NCI-H128 (cell line): ENCODE data around the gene SOX18.
"Not testable (repeated sequence)": the region's sequence is repeated elsewhere in the genome, so short reads cannot be mapped to it uniquely, and the experiment has no call there.

Experiments
- DNase-seq: peaks from one replicate; lab custom pipeline; 2025; ENCODE audit not compliant: unreplicated experiment; lab: John Stamatoyannopoulos, UW

SOX18 gene

DNA sequence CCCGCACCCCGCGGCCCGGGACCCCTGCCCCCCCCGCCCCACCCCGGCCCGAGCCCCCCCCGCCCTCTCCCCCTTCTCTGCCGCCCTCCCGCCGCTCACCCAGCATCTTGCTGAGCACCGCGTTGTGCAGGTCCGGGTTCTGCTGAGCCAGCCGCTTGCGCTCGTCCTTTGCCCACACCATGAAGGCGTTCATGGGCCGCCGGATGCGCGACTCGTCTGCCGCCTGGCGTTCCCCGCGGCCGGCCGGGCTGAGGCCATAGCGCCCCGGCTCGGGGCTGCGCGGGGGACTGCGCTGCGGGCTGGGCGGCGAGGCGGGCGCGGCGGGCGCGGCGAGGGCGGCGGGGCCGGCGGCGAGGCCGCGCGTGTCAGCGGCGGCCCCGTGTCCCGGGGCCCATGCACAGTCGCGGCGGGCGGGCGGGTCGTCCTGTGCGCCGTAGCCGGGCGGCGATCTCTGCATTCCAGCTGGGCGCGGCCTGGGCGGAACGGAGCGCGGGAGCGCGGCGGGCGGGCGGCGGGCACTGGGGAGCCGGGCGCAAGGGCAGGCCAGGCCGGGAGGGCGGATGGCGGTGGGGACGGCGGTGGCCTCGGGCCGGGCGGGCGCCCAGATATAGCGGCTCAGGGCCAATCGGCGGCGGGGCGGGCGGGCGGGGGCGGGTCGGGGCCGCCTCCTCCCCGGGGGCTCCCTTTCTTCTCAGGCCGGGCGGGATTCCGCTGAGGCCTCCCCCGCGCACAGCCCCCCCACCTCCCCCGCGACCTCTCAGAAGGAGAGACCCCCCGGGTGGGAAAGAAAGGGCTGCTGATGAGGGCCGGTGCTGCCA, at the start of gene SOX18:
SOX18 (minus strand) TSS at position 580 of the 818 bp plus-strand sequence; CDS start at position 457, 123 bp downstream.
- no peak for DNase-seq

DNA sequence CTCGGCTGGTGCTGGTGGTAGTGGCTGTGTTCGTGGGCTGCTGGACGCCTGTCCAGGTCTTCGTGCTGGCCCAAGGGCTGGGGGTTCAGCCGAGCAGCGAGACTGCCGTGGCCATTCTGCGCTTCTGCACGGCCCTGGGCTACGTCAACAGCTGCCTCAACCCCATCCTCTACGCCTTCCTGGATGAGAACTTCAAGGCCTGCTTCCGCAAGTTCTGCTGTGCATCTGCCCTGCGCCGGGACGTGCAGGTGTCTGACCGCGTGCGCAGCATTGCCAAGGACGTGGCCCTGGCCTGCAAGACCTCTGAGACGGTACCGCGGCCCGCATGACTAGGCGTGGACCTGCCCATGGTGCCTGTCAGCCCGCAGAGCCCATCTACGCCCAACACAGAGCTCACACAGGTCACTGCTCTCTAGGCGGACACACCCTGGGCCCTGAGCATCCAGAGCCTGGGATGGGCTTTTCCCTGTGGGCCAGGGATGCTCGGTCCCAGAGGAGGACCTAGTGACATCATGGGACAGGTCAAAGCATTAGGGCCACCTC, 49.1 kb upstream of the SOX18 start:
- no peak for DNase-seq

DNA sequence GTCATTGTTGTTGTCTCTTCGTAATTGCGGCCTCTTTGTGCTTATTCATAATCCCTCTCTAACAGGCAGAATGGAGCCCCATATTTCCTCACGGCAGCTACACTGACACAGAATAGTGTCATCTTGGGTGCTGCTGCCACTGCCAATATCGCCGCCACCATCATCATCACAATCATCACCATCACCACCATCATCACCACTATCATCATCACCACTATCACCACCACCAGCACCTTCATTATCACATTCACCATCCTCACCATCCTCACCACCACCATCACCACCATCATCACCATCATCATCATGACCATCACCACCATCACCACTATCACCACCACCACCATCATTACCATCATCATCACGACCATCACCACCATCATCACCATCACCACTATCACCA, 47.1 kb upstream of the SOX18 start:
- DNase-seq = no peak

DNA sequence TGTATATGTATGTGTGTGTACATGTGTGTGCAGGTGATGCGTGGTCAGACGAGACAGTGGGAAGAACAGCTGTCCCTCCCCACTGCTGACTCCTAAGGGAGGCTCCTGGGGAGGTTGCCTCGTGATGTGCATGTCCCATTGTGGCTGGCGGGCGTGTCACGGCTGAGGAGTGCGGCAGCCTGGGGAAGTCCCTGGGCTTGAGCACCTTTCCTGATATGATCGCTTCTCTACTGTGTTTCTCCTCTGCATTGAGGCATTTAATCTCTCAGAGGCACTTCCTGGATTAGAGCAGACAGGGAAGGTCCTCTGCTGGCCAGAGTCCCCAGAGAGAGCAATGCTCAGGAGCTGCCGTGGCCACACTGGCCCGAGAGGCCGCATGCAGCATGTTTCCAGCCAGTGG, 46.5 kb upstream of the SOX18 start:
- no peak for DNase-seq

DNA sequence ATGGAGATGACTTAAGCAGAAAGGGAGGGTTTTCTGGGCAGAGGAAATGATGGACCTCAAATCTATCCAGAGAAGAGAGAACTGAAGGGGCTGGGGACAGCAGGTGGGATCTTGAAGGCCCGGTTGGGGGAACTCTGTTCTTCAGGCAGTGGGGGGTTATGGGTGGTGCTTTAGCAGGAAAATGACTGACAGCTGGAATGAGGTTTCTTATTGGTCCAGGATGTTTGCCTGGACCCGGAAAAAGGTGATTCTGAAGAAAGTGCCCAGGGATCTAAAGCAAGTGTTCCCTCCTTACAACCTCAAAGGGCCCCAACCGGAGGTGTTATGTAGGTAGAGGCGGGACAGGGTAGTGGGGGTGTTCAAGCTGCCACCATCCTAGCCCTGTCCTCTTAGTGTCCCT, 46.0 kb upstream of the SOX18 start:
- no peak for DNase-seq

DNA sequence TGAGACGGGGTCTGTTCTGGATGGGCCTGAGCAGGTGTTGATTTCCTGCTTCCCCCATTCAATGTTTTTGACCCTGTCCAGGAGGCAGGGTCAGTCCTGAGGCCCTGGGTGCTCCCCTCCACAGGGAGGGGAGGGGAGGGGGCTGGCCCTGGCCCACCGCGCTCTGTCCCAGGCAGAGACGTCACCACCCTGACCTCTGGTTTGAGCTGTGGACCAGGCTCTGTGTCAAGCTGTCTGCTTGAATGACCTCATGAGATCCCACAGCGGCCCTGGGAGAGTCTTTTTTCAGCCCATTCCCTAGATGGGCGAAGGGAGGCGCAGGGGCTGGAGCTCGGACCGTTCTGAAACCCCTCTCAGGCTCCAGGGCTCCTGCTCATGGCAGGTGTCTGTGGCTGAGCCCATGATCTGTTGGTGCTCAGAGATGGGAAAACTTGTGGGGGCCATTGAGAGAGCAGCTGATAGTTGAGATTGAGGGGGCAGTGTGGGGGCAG, 43.6 kb upstream of the SOX18 start:
- no peak for DNase-seq

DNA sequence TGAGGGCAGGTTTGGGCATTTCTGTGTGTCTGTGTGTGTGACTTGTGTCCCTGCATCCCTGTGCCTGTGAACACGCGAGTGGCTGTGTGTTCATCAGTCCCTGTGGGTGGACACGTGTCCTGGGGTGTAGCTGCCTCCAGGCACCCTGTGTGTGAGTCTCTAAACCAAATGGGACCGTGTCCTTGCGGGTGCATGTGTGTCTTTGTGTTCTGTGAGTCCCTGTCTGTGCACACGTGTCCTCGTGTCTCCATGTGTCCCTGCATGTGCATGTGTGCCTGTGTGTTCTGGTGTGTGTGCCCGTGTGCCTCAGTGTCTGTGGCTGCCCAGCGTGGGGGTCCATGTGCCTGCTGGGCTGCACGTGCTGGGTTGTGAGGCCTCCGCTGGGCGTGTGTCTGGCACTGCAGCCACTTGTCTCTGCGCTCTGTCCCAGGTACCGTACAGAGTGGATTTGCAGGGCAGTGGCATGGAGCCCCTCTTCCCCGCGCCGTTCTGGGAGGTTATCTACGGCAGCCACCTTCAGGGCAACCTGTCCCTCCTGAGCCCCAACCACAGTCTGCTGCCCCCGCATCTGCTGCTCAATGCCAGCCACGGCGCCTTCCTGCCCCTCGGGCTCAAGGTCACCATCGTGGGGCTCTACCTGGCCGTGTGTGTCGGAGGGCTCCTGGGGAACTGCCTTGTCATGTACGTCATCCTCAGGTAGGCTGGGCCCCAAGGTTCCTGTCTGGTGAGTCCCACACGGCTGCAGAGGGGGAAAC, 43.0 kb upstream of the SOX18 start:
- DNase-seq = no peak

DNA sequence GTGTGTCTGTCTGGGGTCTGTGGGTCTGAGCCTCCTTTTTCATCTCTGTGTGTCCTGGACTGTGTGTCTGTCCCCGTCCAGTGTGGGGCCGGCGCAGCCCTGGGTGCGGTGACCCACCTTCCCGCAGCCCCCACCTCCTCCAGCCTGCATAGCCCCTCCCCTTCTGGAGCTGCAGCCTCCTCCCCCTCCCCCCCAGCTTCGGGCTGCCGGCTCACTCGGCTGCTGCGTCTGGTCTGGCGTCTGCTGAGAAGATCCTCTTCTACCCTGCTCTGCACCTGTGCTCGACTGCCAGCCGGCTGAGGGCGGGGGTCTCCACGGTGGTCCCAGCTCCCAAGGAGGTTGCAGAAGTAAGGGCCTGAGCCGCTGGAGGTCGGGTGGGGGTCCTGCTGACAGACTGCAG, 42.3 kb upstream of the SOX18 start:
- no peak for DNase-seq

DNA sequence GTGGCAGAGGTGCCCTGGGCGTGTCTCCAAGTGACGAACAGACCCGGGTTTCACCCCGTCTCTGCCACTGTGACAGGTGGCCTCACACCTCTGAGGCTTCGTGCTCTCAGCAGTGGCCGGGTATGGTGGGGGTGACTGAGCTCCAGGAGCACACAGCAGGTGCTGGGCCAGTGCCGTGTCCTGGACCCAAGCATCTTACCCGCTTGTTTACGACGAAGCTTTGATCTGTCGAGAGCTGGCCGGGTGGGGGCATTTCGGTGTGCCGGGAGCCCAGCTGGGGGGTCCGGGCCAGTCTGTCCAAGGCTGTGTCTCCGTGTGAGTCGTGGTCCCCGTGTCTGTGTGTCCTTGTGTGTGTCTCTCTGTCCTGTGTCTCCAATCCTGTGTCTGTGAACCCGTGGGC, 41.9 kb upstream of the SOX18 start:
- no peak for DNase-seq

DNA sequence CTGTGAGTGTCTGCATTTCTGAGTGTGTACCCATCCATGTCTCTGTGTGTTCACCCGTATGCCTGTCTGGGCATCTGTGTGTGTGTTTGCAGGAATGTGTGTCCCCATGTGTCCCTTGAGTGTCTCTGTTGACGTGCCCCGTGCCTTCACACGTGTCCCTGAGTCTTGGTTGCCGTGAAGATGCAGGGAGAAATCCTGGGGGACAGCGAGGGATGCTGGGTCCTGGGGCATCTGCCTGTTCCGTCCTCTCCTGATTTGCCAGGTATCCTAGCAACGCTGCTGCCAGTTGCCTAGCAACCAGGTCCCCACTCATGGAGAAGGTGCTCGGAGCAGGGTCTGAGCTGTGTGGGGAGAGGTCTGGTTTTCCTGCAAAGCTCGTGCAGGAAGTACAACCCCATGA, 40.7 kb upstream of the SOX18 start:
- DNase-seq = no peak

DNA sequence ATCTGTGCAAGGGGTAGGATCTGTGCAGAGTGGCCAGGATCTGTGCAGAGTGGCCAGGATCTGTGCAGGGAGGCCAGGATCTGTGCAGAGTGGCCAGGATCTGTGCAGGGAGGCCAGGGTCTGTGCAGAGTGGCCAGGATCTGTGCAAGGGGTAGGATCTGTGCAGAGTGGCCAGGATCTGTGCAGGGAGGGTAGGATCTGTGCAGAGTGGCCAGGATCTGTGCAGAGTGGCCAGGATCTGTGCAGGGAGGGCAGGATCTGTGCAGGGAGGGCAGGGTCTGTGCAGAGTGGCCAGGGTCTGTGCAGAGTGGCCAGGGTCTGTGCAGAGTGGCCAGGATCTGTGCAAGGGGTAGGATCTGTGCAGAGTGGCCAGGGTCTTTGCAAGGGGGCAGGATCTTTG, 39.1 kb upstream of the SOX18 start:
- not testable (repeated sequence) for DNase-seq

DNA sequence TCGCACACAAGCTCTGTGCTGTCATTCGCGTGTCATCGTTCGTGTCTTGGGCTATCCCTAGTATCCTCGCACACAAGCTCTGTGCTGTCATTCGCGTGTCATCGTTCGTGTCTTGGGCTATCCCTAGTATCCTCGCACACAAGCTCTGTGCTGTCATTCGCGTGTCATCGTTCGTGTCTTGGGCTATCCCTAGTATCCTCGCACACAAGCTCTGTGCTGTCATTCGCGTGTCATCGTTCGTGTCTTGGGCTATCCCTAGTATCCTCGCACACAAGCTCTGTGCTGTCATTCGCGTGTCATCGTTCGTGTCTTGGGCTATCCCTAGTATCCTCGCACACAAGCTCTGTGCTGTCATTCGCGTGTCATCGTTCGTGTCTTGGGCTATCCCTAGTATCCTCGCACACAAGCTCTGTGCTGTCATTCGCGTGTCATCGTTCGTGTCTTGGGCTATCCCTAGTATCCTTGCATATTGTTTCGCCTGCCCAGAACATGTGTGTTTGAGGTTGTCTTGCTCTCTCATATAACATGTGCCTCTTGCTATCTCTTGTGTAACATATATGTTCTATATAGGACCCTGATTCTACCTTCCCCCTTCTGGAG, 37.9 kb upstream of the SOX18 start:
- DNase-seq = not testable (repeated sequence)

DNA sequence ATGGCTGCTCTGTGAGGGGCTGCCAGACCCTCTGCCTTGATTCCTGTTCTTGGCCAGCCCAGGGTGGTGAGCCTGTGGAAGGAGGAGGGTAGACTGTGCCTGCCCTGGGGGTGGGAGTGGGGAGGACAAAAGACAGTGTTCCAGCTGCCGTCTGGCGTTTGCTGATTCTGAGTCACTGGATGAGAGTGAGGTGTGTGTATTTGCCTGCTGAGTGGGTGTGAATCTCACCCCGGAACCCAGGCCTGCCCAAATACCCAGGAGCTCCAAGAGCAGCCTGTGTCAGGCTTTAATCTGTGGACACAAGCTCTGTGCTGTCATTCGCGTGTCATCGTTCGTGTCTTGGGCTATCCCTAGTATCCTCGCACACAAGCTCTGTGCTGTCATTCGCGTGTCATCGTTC, 37.4 kb upstream of the SOX18 start:
- no peak for DNase-seq

DNA sequence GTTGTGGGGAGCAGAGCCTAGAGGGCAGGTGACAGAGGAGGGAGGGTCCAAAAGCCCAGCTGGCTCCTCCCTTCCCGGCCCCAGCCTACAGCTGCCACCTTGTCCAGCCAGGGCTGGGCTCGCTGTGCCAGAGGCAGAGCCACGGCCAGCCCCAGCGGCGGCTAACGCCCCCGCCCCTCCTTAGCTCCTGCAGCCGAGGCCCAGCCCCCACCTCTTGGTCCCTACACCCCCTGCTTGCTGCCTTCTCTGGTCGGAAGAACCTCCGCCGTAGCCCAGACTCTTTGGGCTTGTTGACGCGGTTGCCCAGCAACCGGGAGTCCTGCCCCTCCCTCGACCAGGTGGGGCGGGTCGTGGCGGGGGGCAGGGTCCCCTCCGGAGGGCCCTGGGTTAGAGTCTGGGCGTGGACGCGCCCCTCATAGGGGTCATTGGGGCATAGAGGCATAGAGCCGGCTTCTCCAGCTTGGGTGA, 35.3 kb upstream of the SOX18 start:
- no peak for DNase-seq

DNA sequence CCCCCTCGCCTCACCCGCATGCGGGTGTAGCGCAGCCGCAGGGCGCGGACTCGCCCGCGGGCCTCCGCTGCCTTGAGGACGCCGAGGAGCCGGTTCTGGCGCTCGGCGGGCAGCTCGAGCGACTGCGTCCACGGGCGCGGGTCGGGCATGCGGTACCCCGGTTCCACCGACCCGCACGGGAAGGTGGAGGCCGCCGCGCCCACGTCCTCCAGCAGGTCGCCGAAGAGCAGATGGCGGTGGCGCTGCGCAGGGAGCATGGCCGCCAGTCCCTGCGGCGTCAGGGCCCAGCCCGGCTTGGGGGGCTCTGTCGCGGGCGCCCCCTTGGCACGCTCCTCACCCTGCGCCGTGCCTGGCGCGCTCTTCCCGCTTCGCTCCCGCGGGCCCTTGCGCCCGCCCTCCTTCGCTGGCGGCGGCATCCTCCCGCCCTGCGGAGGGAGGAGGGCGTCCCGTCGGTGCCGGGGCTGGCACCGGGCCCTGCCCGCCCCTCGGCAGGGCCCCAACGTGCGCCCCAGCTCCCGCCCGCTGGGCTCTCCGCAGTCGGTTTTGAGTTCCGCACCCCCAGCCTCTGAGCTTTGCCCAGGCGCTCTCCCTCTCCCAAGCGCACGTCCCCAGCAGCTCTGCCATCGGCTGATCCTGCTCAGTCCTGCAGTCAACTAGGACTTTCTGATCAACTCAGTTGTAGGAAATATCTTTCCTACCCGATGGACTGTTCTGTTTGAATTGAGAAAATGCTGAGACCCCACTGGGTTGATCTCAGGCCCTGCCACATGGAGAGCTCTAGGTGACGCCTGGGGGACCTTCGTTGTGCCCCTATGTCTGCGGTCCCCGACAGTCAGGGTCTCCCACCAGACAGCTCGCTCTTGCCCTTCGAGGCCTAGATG, 34.6 kb upstream of the SOX18 start, which contains the start of gene LKAAEAR1:
LKAAEAR1 (minus strand) TSS at position 595 of the 881 bp plus-strand sequence; CDS start at position 416, 179 bp downstream.
- no peak for DNase-seq

DNA sequence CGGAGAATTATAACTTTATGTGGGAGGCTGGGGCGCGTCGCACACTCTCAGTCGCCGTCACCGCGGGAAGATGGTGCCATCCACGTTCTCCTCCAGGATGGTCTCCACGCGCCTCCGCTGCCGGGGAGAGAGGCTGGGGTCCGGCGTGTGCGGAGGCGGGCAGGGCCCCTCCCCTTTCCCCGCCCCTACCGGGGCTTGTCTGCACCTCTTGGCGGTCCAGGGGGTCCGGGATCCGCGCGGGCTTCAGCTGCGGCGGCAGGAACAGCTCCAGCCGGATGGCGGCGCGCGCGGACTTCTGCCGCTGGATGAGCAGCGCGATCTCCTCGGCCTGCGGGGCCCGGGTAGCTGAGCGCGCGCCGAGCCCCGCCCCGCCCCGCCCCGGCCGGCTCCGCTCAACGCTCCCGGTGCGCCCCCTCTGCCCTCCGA, 34.0 kb upstream of the SOX18 start:
- DNase-seq = peak; percentile 56

DNA sequence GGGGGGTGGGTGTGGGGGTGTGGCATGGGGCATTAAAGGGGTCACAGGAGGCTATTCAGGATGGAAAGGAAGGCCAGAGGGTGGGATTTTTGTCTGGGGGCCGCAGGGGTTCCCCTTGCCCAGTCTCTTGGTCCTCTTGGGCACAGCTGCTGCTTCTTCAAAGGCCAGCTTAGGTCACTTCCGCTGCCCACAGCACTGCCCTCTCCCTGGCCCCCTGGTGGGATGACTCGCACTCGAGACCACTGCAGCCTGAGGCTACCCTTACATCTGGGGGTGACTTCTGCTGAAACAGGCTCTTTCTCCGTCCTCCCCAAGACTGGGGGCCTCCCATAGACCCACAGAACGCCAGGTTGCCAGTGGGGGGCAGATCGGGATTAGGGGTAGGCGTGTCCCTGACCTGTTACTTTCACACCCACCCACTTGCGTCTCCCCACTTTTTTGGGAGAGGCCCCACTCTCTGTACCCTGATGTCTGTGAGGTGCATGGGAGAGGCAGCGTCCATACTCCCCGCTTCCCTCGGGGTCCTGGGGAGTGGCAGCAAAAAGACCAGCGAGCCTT, 33.5 kb upstream of the SOX18 start:
- DNase-seq = no peak

DNA sequence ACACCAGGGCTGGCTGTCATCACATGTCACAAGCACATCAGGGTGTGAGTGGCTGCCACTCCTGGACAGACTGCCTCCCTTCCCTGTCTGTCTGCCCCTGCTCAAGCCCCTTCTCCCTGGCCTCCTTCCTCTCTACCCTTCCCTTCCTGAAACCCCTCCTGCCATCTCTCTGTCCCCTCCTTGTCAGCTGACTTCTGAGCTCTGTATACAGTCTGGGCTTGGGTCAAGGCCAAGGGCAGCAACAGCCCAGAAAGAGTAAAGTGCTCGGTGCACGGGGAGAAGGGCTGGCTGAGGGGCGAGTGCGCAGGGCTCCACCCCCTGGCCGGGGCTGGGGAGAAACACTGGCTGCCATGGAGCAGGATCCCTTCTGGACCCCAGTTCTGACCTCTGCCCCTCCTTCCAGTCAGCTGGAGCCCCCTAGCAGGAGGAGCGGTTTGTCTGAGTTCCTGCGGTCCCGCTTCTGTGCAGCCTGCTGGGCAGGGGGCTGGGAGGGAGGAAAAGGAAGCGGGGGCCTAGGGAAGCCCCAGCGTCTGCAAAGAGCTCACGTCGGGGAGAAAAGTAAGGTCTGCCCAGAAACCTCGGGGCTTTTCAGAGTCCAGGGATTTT, 32.8 kb upstream of the SOX18 start:
- no peak for DNase-seq

DNA sequence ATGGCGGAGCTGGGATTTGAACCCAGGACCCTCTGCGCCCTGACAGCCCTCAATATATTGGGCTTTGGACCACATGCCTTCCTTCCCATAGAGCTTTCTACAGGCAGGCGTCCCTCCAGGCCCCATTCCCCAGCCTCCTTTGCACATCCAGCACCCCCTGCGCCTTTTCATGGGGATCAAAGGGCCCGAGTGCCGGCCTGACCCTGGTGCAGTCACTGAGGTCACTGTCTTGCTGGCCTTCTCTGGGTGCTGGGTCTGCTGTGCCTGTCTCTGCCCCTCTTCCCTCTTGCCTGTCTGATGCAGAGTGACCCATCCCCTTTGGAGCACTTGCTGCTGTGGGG, 32.2 kb upstream of the SOX18 start:
- DNase-seq = no peak
